HCT116 (cell line): ENCODE results near the gene SLC13A4. TPM values are rescaled to one million over a fixed set of nuclear protein-coding genes. Genes with fewer than 3 reads are reported as not detected.

ENCODE experiments used
- ATAC-seq: fragments of 200-7000 bp; cut with Tn5 transposase; 2 replicates; pipeline ENCODE4 v1.9.1; 2020; ENCODE audit warnings: mild to moderate bottlenecking, moderate library complexity
- BruUV-seq: library from RNA; stranded (reverse); fragments of 400-500 nt; replicated peaks from 2 replicates; lab custom pipeline; 2021; lab: Mats Ljungman, UMichigan
- CTCF ChIA-PET: fragments of 300-600 bp; sonication (Branson Sonifier 250); formaldehyde crosslinking; loops from one replicate; lab custom pipeline; 2021; ENCODE audit warnings: antibody characterized with exemption; lab: Charles Lee
- POLR2A ChIA-PET: fragments of 300-600, 350-600 bp; sonication (Branson Sonifier 250); formaldehyde crosslinking; loops from one replicate; lab custom pipeline; 2021; ENCODE audit warnings: antibody characterized with exemption; lab: Charles Lee
- RAD21 ChIA-PET, 2 experiments: fragments of 300-600 bp; sonication (Branson Sonifier 250); formaldehyde crosslinking; loops; one replicate each; lab custom pipeline; 2023; ENCODE audit warnings: low total read pairs in 2 of 2; ENCODE audit not compliant: uncharacterized antibody in 2 of 2, unreplicated experiment in 2 of 2, low non-redundant PET in 1 of 2; lab: Charles Lee
- DNase-seq: peaks from one replicate; pipeline ENCODE4 v3.0.0-alpha.2; 2010; ENCODE audit warnings: low read depth, low spot score
- H2AFZ ChIP-seq: fragments of 200-600 bp; shearing (Covaris generic), sonication (generic); 2 replicates; pipeline ENCODE4 v1.6.1; 2017; ENCODE audit warnings: low read depth, mixed run types, mixed read lengths, antibody characterized with exemption, low read length; ENCODE audit not compliant: poor library complexity, severe bottlenecking
- H3K27ac ChIP-seq: 2 replicates; pipeline ENCODE4 v1.5.1; 2012; ENCODE audit warnings: low read depth, low read length
- H3K27me3 ChIP-seq: fragments of 200-600 bp; sonication (generic); 2 replicates; pipeline ENCODE4 v1.6.1; 2016; ENCODE audit warnings: mixed run types, low read length, mixed read lengths; ENCODE audit not compliant: insufficient read depth
- H3K36me3 ChIP-seq, 2 experiments: fragments of 200-500 bp in 1 of 2; fragments of 200-600 bp in 1 of 2; sonication (Bioruptor generic) in 1 of 2; sonication (generic) in 1 of 2; 2 replicates each; pipeline versions ENCODE4 v1.5.1 to v1.6.1; 2014 to 2016; ENCODE audit warnings: low read length in 2 of 2, inconsistent platforms in 1 of 2, mixed read lengths in 1 of 2, mixed run types in 1 of 2; ENCODE audit not compliant: insufficient read depth in 2 of 2, control insufficient read depth in 1 of 2
- H3K4me1 ChIP-seq, 2 experiments: fragments of 200-600 bp in 1 of 2; sonication (generic) in 1 of 2; 2 replicates each; pipeline versions ENCODE4 v1.5.1 to v1.6.1; 2012 to 2017; ENCODE audit warnings: low read length in 2 of 2, inconsistent platforms in 1 of 2, mild to moderate bottlenecking in 1 of 2, mixed read lengths in 1 of 2, mixed run types in 1 of 2, moderate library complexity in 1 of 2; ENCODE audit not compliant: insufficient read depth in 2 of 2, control insufficient read depth in 1 of 2
- H3K4me2 ChIP-seq: fragments of 200-600 bp; sonication (generic); 2 replicates; pipeline ENCODE4 v1.6.1; 2017; ENCODE audit warnings: mixed run types, low read length, mixed read lengths
- H3K4me3 ChIP-seq, 2 experiments: fragments of 200-600 bp in 1 of 2; sonication (generic) in 1 of 2; replicated peaks in 1 of 2; 2 replicates each; pipeline ENCODE4 v1.5.1; 2011 to 2016; ENCODE audit warnings: low read length in 2 of 2, control low read depth in 1 of 2, low read depth in 1 of 2, mild to moderate bottlenecking in 1 of 2, mixed read lengths in 1 of 2, mixed run types in 1 of 2
- H3K79me2 ChIP-seq: fragments of 200-600 bp; sonication (generic); 2 replicates; pipeline ENCODE4 v1.6.1; 2017; ENCODE audit warnings: mild to moderate bottlenecking, mixed run types, low read length, moderate library complexity, mixed read lengths; ENCODE audit not compliant: insufficient read depth
- H3K9ac ChIP-seq: fragments of 200-600 bp; sonication (generic); 2 replicates; pipeline ENCODE4 v1.6.1; 2016; ENCODE audit warnings: low read length, mixed read lengths
- H3K9me2 ChIP-seq: fragments of 200-600 bp; sonication (generic), shearing (Covaris generic); 2 replicates; pipeline ENCODE4 v1.6.1; 2017; ENCODE audit warnings: mixed run types, mild to moderate bottlenecking, moderate library complexity; ENCODE audit not compliant: insufficient read depth
- H3K9me3 ChIP-seq, 2 experiments: fragments of 200-500 bp in 1 of 2; fragments of 200-600 bp in 1 of 2; sonication (Bioruptor generic) in 1 of 2; sonication (generic) in 1 of 2; 2 replicates each; pipeline ENCODE4 v1.6.1; 2014 to 2017; ENCODE audit warnings: low read length in 2 of 2, mixed read lengths in 2 of 2, inconsistent platforms in 1 of 2, low read depth in 1 of 2, mild to moderate bottlenecking in 1 of 2, mixed run types in 1 of 2, moderate library complexity in 1 of 2; ENCODE audit not compliant: control insufficient read depth in 1 of 2, insufficient read depth in 1 of 2
- H4K20me1 ChIP-seq: fragments of 200-600 bp; sonication (generic), shearing (Covaris generic); 2 replicates; pipeline ENCODE4 v1.6.1; 2017; ENCODE audit warnings: mixed run types, mild to moderate bottlenecking, moderate library complexity; ENCODE audit not compliant: insufficient read depth
- CEBPB ChIP-seq: IDR thresholded peaks from 2 replicates; pipeline ENCODE4 v1.6.1; 2012; ENCODE audit warnings: low read depth
- CTCF ChIP-seq, 3 experiments: fragments of 200-600 bp in 1 of 3; sonication (generic) in 1 of 3; IDR thresholded peaks in 2 of 3; conservative IDR thresholded peaks in 1 of 3; 2 replicates each; pipeline ENCODE4 v1.5.1; 2012 to 2017; ENCODE audit warnings: low read depth in 2 of 3, low read length in 2 of 3, antibody characterized with exemption in 1 of 3, borderline replicate concordance in 1 of 3, control low read depth in 1 of 3, mild to moderate bottlenecking in 1 of 3, mixed read lengths in 1 of 3, mixed run types in 1 of 3, moderate library complexity in 1 of 3; ENCODE audit not compliant: insufficient read depth in 1 of 3
- POLR2AphosphoS5 ChIP-seq: IDR thresholded peaks from 2 replicates; pipeline ENCODE4 v1.6.1; 2011; ENCODE audit warnings: mild to moderate bottlenecking, low read depth, low read length, moderate library complexity
- RAD21 ChIP-seq: IDR thresholded peaks from 2 replicates; pipeline ENCODE4 v1.6.1; 2012; ENCODE audit warnings: low read depth, mild to moderate bottlenecking
- intact Hi-C: fragments of 100-400 bp; cut with micrococcal nuclease; formaldehyde crosslinking; loops from 2 replicates; pipeline ENCODE4 v1.10.0; 2022
- total RNA-seq: library from RNA; stranded (reverse); gene quantifications from one replicate; pipeline ENCODE4 v1.2.1, GENCODE V29; 2021; ENCODE audit not compliant: unreplicated experiment

Gene SLC13A4
- total RNA-seq, 1 experiment from 2014 or later = 0.30 TPM

- Histone ChIP-seq H4K20me1 (no peaks in the 10 kb centered on the region), H3K27me3 (no peaks in the 10 kb centered on the region), H3K27ac (no peak overlapping the region), H3K9me3 (no peaks in the 10 kb centered on the region), H3K4me1 (no peaks in the 10 kb centered on the region), H3K36me3 (peaks cover 12 to 15% of the 10 kb centered on the region in 2 experiments), H3K9ac (no peak overlapping the region), H2AFZ (no peak overlapping the region), H3K79me2 (peaks cover 54% of the 10 kb centered on the region), H3K4me2 (no peak overlapping the region), H3K9me2 (no peaks in the 10 kb centered on the region), H3K4me3 (no peak overlapping the region)
- RAD21 ChIA-PET = interaction anchor here in 1 of 2 experiments (0.6 kb wide), 1 partner anchor 32 kb away, joined by 3 read pairs; no protein-coding TSS in a partner anchor
- DNase-seq (no peak), ATAC-seq (no peak)
- CTCF ChIA-PET = interaction anchor here (0.8 to 3.0 kb wide), 13 partner anchors 9 to 399 kb away, joined by 3 to 14 read pairs (median 6); partner anchors contain the start of gene STMP1
- no peak for TF ChIP-seq POLR2AphosphoS5
- no TSS peak for BruUV-seq
- intact Hi-C loops = loop anchor here (5.0 kb wide), 2 partner anchors 1779 to 1919 kb away; no protein-coding TSS in a partner anchor
- POLR2A ChIA-PET = interaction anchor here (0.6 kb wide), 1 partner anchor 11 kb away, joined by 3 read pairs; the partner anchor contains the start of gene STMP1
These were observed 54.7 kb downstream of the SLC13A4 start for GRCh38 chr7:135673360-135673706.

GRCh38 chr7:135672560-135673359 lies 55.2 kb downstream of the SLC13A4 start:
- CTCF ChIA-PET = interaction anchor here (0.8 to 3.0 kb wide), 13 partner anchors 10 to 398 kb away, joined by 3 to 14 read pairs (median 6); partner anchors contain the start of gene STMP1
- BruUV-seq = no TSS peak
- H3K27ac ChIP-seq = no peak overlapping the region

More at GRCh38 chr7:135672560-135673359, 55.2 kb downstream of the SLC13A4 start:
- TF ChIP-seq RAD21 (peak; percentile 83), CEBPB (no peak), CTCF (IDR thresholded peaks at IDR 0.05 in 2 of 3, conservative IDR thresholded peaks at IDR 0.05 in 1 of 3; ENCODE audit: borderline replicate concordance in 1 of 3, insufficient read depth in 1 of 3, low read depth in 2 of 3, low read length in 2 of 3) (peak; percentile 66 to 85 (median 78); a peak in 5 of 6 replicates)
- no peaks in the 10 kb centered on the region for H3K27me3 ChIP-seq
- no peak overlapping the region for H3K4me3 ChIP-seq
- H2AFZ ChIP-seq = no peak overlapping the region
- RAD21 ChIA-PET = interaction anchor here in 1 of 2 experiments (0.6 kb wide), 1 partner anchor 33 kb away, joined by 3 read pairs; no protein-coding TSS in a partner anchor
- peaks cover 60% of the 10 kb centered on the region for H3K79me2 ChIP-seq
- no peaks in the 10 kb centered on the region for H3K4me1 ChIP-seq
- H3K9me3 ChIP-seq = no peaks in the 10 kb centered on the region
- no peaks in the 10 kb centered on the region for H4K20me1 ChIP-seq
- no peak overlapping the region for H3K9ac ChIP-seq
- peak; percentile 37 for DNase-seq
- ATAC-seq = peak; percentile 88
- no peaks in the 10 kb centered on the region for H3K9me2 ChIP-seq
- POLR2A ChIA-PET = interaction anchor here (0.6 kb wide), 1 partner anchor 11 kb away, joined by 3 read pairs; the partner anchor contains the start of gene STMP1
- intact Hi-C loops = loop anchor here (1.0 to 5.0 kb wide), 3 partner anchors 337 to 1920 kb away; no protein-coding TSS in a partner anchor
- no peak overlapping the region for H3K4me2 ChIP-seq
- peaks cover 12 to 15% of the 10 kb centered on the region in 2 experiments for H3K36me3 ChIP-seq
